ENCODE measurements around the gene GNAT2.

GNAT2 gene

GRCh38 chr1:109618661-109619575 is 498 bp downstream of the GNAT2 start:
- Mint-ChIP-seq H3K4me3 (peak overlapping the region; percentile 94), H3K27ac (peak overlapping the region; percentile 91), H3K36me3 (ENCODE audit: low read depth) (peaks cover 30% of the 10 kb centered on the region), H3K9me3 (no peaks in the 10 kb centered on the region), H3K27me3 (no peaks in the 10 kb centered on the region), H3K4me1 (ENCODE audit: low read depth) (peaks cover 93% of the 10 kb centered on the region)
- intact Hi-C loops (cut with micrococcal nuclease), result no loop called here

DNA sequence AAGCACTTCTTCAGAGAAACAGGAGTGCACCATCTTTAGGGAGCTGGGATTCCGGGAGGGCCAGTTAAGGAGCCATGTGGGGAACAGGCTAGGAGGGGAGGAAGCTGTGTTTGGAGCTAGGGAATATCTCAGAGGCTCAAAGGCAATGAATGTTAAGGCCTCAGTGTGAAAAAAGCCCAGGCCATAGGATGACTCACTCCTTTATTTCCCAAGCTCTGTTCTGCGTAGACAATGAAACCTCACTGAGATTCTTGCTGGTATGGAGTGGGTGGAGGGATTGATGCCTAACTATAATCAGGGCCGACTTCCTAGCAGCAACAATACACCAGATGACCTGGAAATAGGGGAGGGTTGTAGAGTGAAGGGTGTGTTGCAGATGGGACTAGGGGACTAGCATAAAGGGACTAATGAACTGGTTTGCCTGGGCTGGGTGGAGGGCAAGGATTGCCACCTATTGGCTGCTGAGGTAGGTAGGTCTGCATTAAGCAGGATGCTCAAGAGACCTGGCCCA is 2.1 kb downstream of the GNAT2 start:
- peak overlapping the region; percentile 92 for H3K27ac Mint-ChIP-seq
- peak overlapping the region; percentile 32 for H3K4me3 Mint-ChIP-seq
- no peaks in the 10 kb centered on the region for H3K27me3 Mint-ChIP-seq
- intact Hi-C loops (cut with micrococcal nuclease), result no loop called here
- H3K36me3 Mint-ChIP-seq (ENCODE audit: low read depth), result peaks cover 29% of the 10 kb centered on the region
- H3K4me1 Mint-ChIP-seq (ENCODE audit: low read depth), result peaks cover 92% of the 10 kb centered on the region
- no peaks in the 10 kb centered on the region for H3K9me3 Mint-ChIP-seq

DNA sequence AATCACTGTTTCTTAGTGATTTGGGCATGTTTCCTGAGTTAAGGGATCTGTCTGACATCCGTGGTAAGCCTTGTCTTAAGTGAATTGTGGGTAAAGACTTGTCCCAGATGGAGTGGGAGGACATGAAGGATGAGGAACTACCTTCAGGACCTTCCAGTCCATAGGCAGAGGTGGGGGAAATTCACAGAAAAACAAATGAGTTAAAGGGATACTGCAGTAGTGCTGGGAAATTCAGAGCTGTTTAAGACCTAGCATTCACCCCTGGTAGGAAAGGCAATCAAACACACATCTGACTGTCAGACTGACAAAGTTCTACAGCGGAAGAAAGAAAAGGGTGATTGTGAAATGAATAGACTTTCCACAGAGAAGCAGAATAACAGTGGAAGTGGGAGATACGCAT is 3.0 kb downstream of the GNAT2 start:
- Mint-ChIP-seq H3K4me1 (ENCODE audit: low read depth) (peaks cover 91% of the 10 kb centered on the region), H3K36me3 (ENCODE audit: low read depth) (peaks cover 19% of the 10 kb centered on the region), H3K27ac (peak overlapping the region; percentile 92), H3K27me3 (no peaks in the 10 kb centered on the region), H3K4me3 (peak overlapping the region; percentile 32), H3K9me3 (no peaks in the 10 kb centered on the region)
- intact Hi-C loops (cut with micrococcal nuclease), result loop anchor here (1.0 kb wide), 1 partner anchor 9 kb away; no protein-coding TSS in a partner anchor

GRCh38 chr1:109615879-109616278 is 3.5 kb downstream of the GNAT2 start:
- Mint-ChIP-seq H3K27me3 (no peaks in the 10 kb centered on the region), H3K4me3 (peak overlapping the region; percentile 18), H3K4me1 (ENCODE audit: low read depth) (peaks cover 88% of the 10 kb centered on the region)

DNA sequence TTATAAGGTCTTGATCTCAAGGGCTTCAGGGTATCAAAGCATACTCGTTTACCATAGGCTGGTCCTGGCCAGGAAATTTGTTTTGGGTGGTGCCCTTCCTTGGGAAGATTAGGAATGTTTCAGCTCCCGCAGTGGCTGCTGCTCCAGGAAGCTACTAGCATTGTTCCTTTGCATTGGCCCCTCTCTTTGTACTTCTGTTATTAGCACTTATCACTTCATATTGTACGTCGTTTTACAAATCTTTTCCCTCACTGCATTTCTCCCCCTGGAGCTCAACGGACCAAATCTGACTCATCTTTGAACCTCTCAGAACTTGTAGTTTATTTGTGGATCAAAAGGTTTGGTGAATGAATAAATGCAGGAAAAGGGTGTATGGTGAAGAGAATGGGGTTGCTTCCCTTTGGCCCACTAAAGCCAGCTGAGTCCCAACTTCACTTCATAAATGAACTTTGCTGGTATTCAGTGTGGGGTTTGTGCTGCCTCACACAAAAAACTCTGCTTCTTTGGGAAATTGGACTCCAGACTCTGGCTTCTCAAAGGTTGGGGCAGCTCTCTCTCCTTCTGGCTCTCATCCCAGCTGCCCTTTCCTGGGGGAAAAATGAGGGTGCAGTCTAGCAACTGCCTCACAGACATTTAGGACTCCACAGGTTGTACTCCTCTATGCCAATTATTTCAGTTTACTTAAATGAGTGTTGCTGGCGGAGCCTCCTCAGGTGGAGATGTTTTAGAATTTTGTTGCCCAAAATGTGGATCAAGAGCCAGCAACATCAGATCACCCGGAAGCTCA is 5.9 kb downstream of the GNAT2 start:
- peaks cover 80% of the 10 kb centered on the region for H3K4me1 Mint-ChIP-seq (ENCODE audit: low read depth)
- no peak overlapping the region for H3K4me3 Mint-ChIP-seq
- no peaks in the 10 kb centered on the region for H3K9me3 Mint-ChIP-seq
- intact Hi-C loops (cut with micrococcal nuclease), result no loop called here
- H3K36me3 Mint-ChIP-seq (ENCODE audit: low read depth), result no peaks in the 10 kb centered on the region
- H3K27ac Mint-ChIP-seq, result no peak overlapping the region
- no peaks in the 10 kb centered on the region for H3K27me3 Mint-ChIP-seq

More at GRCh38 chr1:109615879-109616278, 3.5 kb downstream of the GNAT2 start:
- intact Hi-C loops (cut with micrococcal nuclease), result loop anchor here (1.0 kb wide), 1 partner anchor 9 kb away; no protein-coding TSS in a partner anchor
- peak overlapping the region; percentile 92 for H3K27ac Mint-ChIP-seq
- H3K36me3 Mint-ChIP-seq (ENCODE audit: low read depth), result peaks cover 14% of the 10 kb centered on the region
- H3K9me3 Mint-ChIP-seq, result no peaks in the 10 kb centered on the region

DNA sequence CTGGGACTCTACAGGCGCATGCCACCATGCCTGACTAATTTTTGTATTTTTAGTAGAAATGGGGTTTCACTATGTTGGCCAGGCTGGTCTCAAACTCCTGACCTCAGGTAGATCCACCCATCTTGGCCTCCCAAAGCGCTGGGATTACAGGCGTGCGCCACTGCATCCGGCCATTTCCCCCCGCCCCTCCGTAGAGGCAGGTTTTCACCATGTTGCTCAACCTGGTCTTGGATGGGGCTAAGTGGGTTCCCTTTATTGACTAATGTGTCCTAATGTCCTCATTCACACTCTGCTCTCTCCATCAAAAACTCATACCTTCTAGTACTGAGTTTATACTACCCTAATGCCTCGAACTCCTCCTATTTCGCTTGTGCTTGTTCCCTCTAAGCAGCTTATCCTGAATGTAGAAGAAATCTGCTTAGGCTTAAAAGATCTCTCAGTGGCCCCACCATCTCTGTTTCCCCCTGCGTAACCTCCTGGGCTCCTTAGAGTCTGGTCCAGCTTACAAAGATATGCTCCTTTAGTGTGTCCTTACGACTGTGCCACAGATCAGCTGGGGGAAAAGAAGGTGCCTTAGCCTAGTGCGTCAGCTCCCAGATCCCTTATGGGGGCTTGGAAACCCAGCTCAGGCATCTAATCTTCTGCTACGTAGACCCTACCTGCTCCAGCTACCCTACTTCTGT is 8.0 kb downstream of the GNAT2 start:
- Mint-ChIP-seq H3K4me1 (ENCODE audit: low read depth) (peaks cover 81% of the 10 kb centered on the region), H3K27me3 (no peaks in the 10 kb centered on the region), H3K4me3 (no peak overlapping the region), H3K9me3 (no peaks in the 10 kb centered on the region), H3K36me3 (ENCODE audit: low read depth) (peaks cover 3% of the 10 kb centered on the region), H3K27ac (no peak overlapping the region)
- intact Hi-C loops (cut with micrococcal nuclease), result no loop called here

DNA sequence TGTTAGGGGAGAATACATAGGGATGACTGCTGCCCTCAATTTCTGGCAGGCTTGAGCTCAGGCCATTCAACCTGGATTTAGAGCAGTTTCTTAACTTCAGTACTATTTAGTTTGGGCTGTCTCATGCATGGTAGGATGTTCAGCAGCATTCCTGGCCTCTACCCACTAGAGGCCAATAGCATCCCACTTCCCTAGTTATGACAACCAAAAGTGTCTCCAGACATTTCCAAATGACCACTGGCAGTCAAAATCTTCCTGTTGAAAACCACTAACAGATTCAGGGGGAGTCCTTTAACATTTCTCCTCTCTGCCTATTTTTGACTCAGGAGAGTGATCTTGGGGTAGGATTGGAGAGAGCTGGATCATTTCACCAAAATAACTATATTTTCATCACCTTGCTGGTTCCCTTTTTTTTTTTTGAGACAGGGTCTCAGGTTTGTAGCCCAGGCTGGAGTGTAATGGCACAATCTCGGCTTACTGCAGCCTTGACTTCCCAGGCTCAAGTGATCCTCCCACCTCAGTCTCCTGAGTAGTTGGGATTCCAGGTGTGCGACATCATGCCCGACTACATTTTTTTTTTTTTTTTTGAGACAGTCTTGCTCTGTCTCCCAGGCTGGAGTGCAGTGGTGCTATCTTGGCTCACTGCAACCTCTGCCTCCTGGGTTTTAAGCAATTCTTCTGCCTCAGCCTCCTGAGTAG is 8.7 kb downstream of the GNAT2 start:
- H3K27me3 Mint-ChIP-seq, result no peaks in the 10 kb centered on the region
- intact Hi-C loops (cut with micrococcal nuclease), result no loop called here

DNA sequence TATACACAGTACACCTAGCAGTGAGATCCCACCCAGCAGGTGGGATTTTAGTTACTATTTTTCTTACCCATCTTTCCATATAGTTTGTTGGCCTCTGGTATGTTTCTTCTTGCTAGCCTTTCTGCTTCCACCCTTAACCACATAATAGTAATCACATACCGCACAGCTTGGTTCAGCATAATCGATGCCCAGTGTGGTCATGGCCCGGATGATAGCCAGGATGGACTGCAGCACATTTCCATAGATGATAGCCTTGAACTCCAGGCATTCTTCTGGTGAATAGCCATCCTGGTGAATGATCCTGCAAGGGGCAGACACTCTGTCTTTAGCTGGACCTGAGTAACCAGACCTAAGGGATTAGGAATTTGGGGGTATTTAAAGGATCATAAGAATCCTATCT is 9.5 kb downstream of the GNAT2 start:
- H3K4me1 Mint-ChIP-seq (ENCODE audit: low read depth), result peaks cover 82% of the 10 kb centered on the region
- intact Hi-C loops (cut with micrococcal nuclease), result no loop called here
- no peak overlapping the region for H3K27ac Mint-ChIP-seq
- no peak overlapping the region for H3K4me3 Mint-ChIP-seq
- H3K27me3 Mint-ChIP-seq, result no peaks in the 10 kb centered on the region
- H3K36me3 Mint-ChIP-seq (ENCODE audit: low read depth), result peaks cover 13% of the 10 kb centered on the region
- no peaks in the 10 kb centered on the region for H3K9me3 Mint-ChIP-seq

More for the DNA sequence above, 8.7 kb downstream of the GNAT2 start:
- Mint-ChIP-seq H3K36me3 (ENCODE audit: low read depth) (peaks cover 8% of the 10 kb centered on the region), H3K4me1 (ENCODE audit: low read depth) (peaks cover 81% of the 10 kb centered on the region), H3K4me3 (no peak overlapping the region), H3K27ac (no peak overlapping the region), H3K9me3 (no peaks in the 10 kb centered on the region)

DNA sequence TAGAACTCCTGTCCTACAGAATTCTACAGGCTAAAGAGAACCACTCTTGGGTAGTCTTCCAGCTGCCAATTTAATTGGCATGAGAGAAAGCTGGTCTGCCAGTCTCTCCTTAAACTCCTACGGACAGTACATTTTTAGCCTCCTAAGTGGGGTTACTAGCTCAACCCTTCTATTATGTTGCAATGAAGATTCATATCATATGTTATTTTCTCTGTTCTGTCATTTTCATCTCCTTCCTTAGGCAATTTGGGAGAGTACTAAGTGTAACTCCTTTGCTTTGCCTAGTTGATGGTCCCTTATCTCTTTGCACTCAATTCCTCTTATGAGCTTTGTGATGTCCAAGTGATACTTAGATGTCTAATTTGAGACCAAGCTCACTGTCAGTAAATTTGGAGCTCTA is 14.0 kb downstream of the GNAT2 start:
- Mint-ChIP-seq H3K9me3 (no peaks in the 10 kb centered on the region), H3K36me3 (ENCODE audit: low read depth) (peaks cover 25% of the 10 kb centered on the region), H3K4me3 (no peak overlapping the region), H3K4me1 (ENCODE audit: low read depth) (peaks cover 44% of the 10 kb centered on the region), H3K27ac (peak overlapping the region; percentile 66), H3K27me3 (no peaks in the 10 kb centered on the region)
- intact Hi-C loops (cut with micrococcal nuclease), result no loop called here

- no peak overlapping the region for H3K27ac Mint-ChIP-seq
- no peak overlapping the region for H3K4me3 Mint-ChIP-seq
These were observed 16.2 kb downstream of the GNAT2 start for GRCh38 chr1:109603229-109603628.

DNA sequence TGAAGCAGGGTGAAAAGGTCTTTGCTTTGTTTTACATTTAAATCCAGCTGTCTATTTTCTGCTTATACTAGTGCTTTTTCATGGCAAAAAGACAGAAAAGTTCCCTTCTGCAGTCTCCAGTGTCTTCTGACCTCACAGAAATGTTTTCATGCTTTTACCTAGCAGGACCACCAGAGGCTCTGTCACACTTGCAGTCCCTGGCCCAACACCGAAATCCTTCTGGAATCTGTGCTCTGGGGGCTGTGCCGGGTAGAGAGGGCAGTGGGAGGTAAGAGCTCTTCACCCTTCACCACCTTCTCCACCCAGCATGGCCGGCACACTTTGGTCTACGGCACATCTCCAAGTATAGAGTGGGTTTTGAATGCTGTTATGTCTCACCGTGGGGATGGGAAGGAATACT is 20.8 kb downstream of the GNAT2 start:
- no peak overlapping the region for H3K27ac Mint-ChIP-seq
- intact Hi-C loops (cut with micrococcal nuclease), result no loop called here

More at GRCh38 chr1:109603229-109603628, 16.2 kb downstream of the GNAT2 start:
- peaks cover 31% of the 10 kb centered on the region for H3K4me1 Mint-ChIP-seq (ENCODE audit: low read depth)
- intact Hi-C loops (cut with micrococcal nuclease), result no loop called here
- H3K27me3 Mint-ChIP-seq, result no peaks in the 10 kb centered on the region
- peaks cover 43% of the 10 kb centered on the region for H3K36me3 Mint-ChIP-seq (ENCODE audit: low read depth)
- H3K9me3 Mint-ChIP-seq, result no peaks in the 10 kb centered on the region

GRCh38 chr1:109598156-109598555 is 21.3 kb downstream of the GNAT2 start:
- H3K27me3 Mint-ChIP-seq, result no peaks in the 10 kb centered on the region
- no peaks in the 10 kb centered on the region for H3K9me3 Mint-ChIP-seq
- H3K4me1 Mint-ChIP-seq (ENCODE audit: low read depth), result no peaks in the 10 kb centered on the region
- intact Hi-C loops (cut with micrococcal nuclease), result no loop called here
- peaks cover 60% of the 10 kb centered on the region for H3K36me3 Mint-ChIP-seq (ENCODE audit: low read depth)
- H3K27ac Mint-ChIP-seq, result no peak overlapping the region
- H3K4me3 Mint-ChIP-seq, result no peak overlapping the region

More for the DNA sequence above, 20.8 kb downstream of the GNAT2 start:
- Mint-ChIP-seq H3K4me3 (no peak overlapping the region), H3K27me3 (no peaks in the 10 kb centered on the region), H3K4me1 (ENCODE audit: low read depth) (no peaks in the 10 kb centered on the region), H3K9me3 (no peaks in the 10 kb centered on the region), H3K36me3 (ENCODE audit: low read depth) (peaks cover 60% of the 10 kb centered on the region)

DNA sequence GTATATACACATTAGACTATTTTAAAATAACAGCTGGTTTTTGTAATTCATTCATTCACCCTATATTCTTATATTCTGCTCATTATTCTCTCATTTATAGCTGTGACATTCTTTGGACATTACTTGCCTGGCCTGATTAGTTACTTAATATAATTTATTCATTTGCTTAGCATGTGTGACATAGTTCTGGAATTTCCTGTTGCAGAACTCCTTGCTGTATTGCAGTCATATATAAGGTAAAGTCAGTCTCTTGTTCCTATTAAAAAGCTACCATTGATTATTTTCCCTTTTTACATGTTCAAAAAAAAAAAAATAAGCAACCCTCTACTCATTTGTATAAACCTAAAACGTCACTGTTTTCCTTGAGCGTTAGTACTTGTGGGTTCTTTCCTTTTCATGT is 23.9 kb downstream of the GNAT2 start:
- Mint-ChIP-seq H3K36me3 (ENCODE audit: low read depth) (peaks cover 79% of the 10 kb centered on the region), H3K4me3 (no peak overlapping the region), H3K4me1 (ENCODE audit: low read depth) (no peaks in the 10 kb centered on the region), H3K27me3 (no peaks in the 10 kb centered on the region), H3K27ac (no peak overlapping the region), H3K9me3 (no peaks in the 10 kb centered on the region)
- intact Hi-C loops (cut with micrococcal nuclease), result no loop called here

Measured in dendritic cell treated with granulocyte-macrophage colony-stimulating factor and Interleukin-4, amounts not matched to agents 40 ng/mL and 50 ng/mL, for 4 days (primary cell).